Natural killer cell treated with Interleukin-12 subunit alpha and Interleukin-12 subunit beta and Interleukin-15 and Interleukin-18, amount 100 ng/mL, for 72 hours (primary cell): Measurements from ENCODE around the gene DDX24. TPM values are rescaled to one million over a fixed set of nuclear protein-coding genes. Genes with fewer than 3 reads are reported as not detected.

Source experiments
- ATAC-seq, 2 donors: fragments of 150-1000 bp; cut with Tn5 transposase in 1 of 2; sonication (Bioruptor Pico), chemical (Tn5 transposase) in 1 of 2; 2 replicates each; pipeline ENCODE4 v1.10.0; 2021
- DNase-seq: peaks from one replicate; pipeline ENCODE4 v3.0.0; 2022; ENCODE audit warnings: low spot score
- H3K27ac Mint-ChIP-seq, 2 donors: 1 replicate in 1 of 2; 2 replicates in 1 of 2; pipeline ENCODE4 v1.8.0; 2022; ENCODE audit warnings: mixed read lengths in 2 of 2, mild to moderate bottlenecking in 1 of 2, moderate library complexity in 1 of 2
- H3K27me3 Mint-ChIP-seq, 2 donors: 1 replicate in 1 of 2; 2 replicates in 1 of 2; pipeline ENCODE4 v1.8.0; 2022; ENCODE audit warnings: mixed read lengths in 2 of 2
- H3K36me3 Mint-ChIP-seq: one replicate; pipeline ENCODE4 v1.8.0; 2022; ENCODE audit warnings: mixed read lengths
- H3K4me1 Mint-ChIP-seq, 2 donors: 1 replicate in 1 of 2; 2 replicates in 1 of 2; pipeline ENCODE4 v1.8.0; 2022; ENCODE audit warnings: low read depth in 2 of 2, mixed read lengths in 2 of 2, mild to moderate bottlenecking in 1 of 2
- H3K4me3 Mint-ChIP-seq: one replicate; pipeline ENCODE4 v1.8.0; 2022; ENCODE audit warnings: mixed read lengths
- H3K9me3 Mint-ChIP-seq: 2 replicates; pipeline ENCODE4 v1.8.0; 2022; ENCODE audit warnings: mixed read lengths
- total RNA-seq, 2 donors: library from RNA; stranded (reverse); gene quantifications; one replicate each; pipeline ENCODE4 v1.2.3, GENCODE V29; 2022

The DDX24 gene
- total RNA-seq, 2 donors from 2014 or later = 168 to 241 TPM

GRCh38 chr14:94045563-94046345 lies 35.2 kb downstream of the DDX24 start:
- peaks cover 0 to 5% of the 10 kb centered on the region in 2 donors for H3K4me1 Mint-ChIP-seq
- ATAC-seq (no peak), DNase-seq (peak; percentile 50)
- H3K4me3 Mint-ChIP-seq = no peak overlapping the region
- H3K27ac Mint-ChIP-seq = no peak overlapping the region
- peaks cover 6% of the 10 kb centered on the region for H3K36me3 Mint-ChIP-seq
- no peaks in the 10 kb centered on the region for H3K27me3 Mint-ChIP-seq
- H3K9me3 Mint-ChIP-seq = no peaks in the 10 kb centered on the region

GRCh38 chr14:94045101-94045500 lies 35.9 kb downstream of the DDX24 start:
- Mint-ChIP-seq H3K27me3 (no peaks in the 10 kb centered on the region), H3K9me3 (no peaks in the 10 kb centered on the region), H3K4me3 (no peak overlapping the region), H3K4me1 (peaks cover 0 to 3% of the 10 kb centered on the region in 2 donors), H3K36me3 (peaks cover 3% of the 10 kb centered on the region), H3K27ac (no peak overlapping the region)
- peak; percentile 16 for DNase-seq
- no peak for ATAC-seq

- no peaks in the 10 kb centered on the region for H3K4me1 Mint-ChIP-seq
- H3K36me3 Mint-ChIP-seq = no peaks in the 10 kb centered on the region
- ATAC-seq (no peak), DNase-seq (peak; percentile 63)
- no peaks in the 10 kb centered on the region for H3K27me3 Mint-ChIP-seq
- no peak overlapping the region for H3K27ac Mint-ChIP-seq
- no peak overlapping the region for H3K4me3 Mint-ChIP-seq
- H3K9me3 Mint-ChIP-seq = no peaks in the 10 kb centered on the region
Observed at GRCh38 chr14:94044476-94045091, 36.4 kb downstream of the DDX24 start.

GRCh38 chr14:94043756-94044475 lies 37.1 kb downstream of the DDX24 start:
- ATAC-seq (no peak), DNase-seq (peak; percentile 51)
- no peak overlapping the region for H3K27ac Mint-ChIP-seq
- no peak overlapping the region for H3K4me3 Mint-ChIP-seq
- no peaks in the 10 kb centered on the region for H3K9me3 Mint-ChIP-seq
- no peaks in the 10 kb centered on the region for H3K4me1 Mint-ChIP-seq
- H3K36me3 Mint-ChIP-seq = no peaks in the 10 kb centered on the region
- H3K27me3 Mint-ChIP-seq = no peaks in the 10 kb centered on the region

- Mint-ChIP-seq H3K27me3 (no peaks in the 10 kb centered on the region), H3K36me3 (no peaks in the 10 kb centered on the region), H3K4me3 (no peak overlapping the region), H3K27ac (no peak overlapping the region), H3K9me3 (no peaks in the 10 kb centered on the region), H3K4me1 (no peaks in the 10 kb centered on the region)
- ATAC-seq (no peak), DNase-seq (peak; percentile 25)
Observed at GRCh38 chr14:94043111-94043755, 37.8 kb downstream of the DDX24 start.

- H3K27ac Mint-ChIP-seq = no peak overlapping the region
- ATAC-seq = no peak
Observed at GRCh38 chr14:94042433-94043091, 38.4 kb downstream of the DDX24 start.

GRCh38 chr14:94041551-94042346 lies 39.3 kb downstream of the DDX24 start:
- Mint-ChIP-seq H3K36me3 (no peaks in the 10 kb centered on the region), H3K9me3 (no peaks in the 10 kb centered on the region), H3K27ac (peak overlapping the region in 1 of 2 donors; percentile 18), H3K4me1 (peaks cover 1 to 2% of the 10 kb centered on the region in 2 donors), H3K4me3 (no peak overlapping the region), H3K27me3 (no peaks in the 10 kb centered on the region)
- ATAC-seq (no peak), DNase-seq (no peak)

More at GRCh38 chr14:94042433-94043091, 38.4 kb downstream of the DDX24 start:
- Mint-ChIP-seq H3K36me3 (no peaks in the 10 kb centered on the region), H3K4me1 (no peaks in the 10 kb centered on the region), H3K4me3 (no peak overlapping the region), H3K27me3 (no peaks in the 10 kb centered on the region), H3K9me3 (no peaks in the 10 kb centered on the region)
- peak; percentile 42 for DNase-seq

GRCh38 chr14:94040796-94041195 lies 40.2 kb downstream of the DDX24 start:
- Mint-ChIP-seq H3K4me3 (no peak overlapping the region), H3K9me3 (no peaks in the 10 kb centered on the region), H3K27ac (no peak overlapping the region), H3K4me1 (peaks cover 3 to 5% of the 10 kb centered on the region in 2 donors), H3K27me3 (no peaks in the 10 kb centered on the region), H3K36me3 (no peaks in the 10 kb centered on the region)
- DNase-seq = no peak
- no peak for ATAC-seq

- ATAC-seq (no peak), DNase-seq (no peak)
- no peaks in the 10 kb centered on the region for H3K9me3 Mint-ChIP-seq
- H3K27ac Mint-ChIP-seq = no peak overlapping the region
- H3K4me3 Mint-ChIP-seq = no peak overlapping the region
- no peaks in the 10 kb centered on the region for H3K27me3 Mint-ChIP-seq
- H3K36me3 Mint-ChIP-seq = no peaks in the 10 kb centered on the region
- peaks cover 3 to 5% of the 10 kb centered on the region in 2 donors for H3K4me1 Mint-ChIP-seq
Observed at GRCh38 chr14:94040247-94040646, 40.8 kb downstream of the DDX24 start.

GRCh38 chr14:94038921-94039629 lies 41.9 kb downstream of the DDX24 start:
- Mint-ChIP-seq H3K27me3 (no peaks in the 10 kb centered on the region), H3K36me3 (no peaks in the 10 kb centered on the region), H3K27ac (no peak overlapping the region), H3K4me3 (no peak overlapping the region), H3K4me1 (peaks cover 3 to 5% of the 10 kb centered on the region in 2 donors), H3K9me3 (no peaks in the 10 kb centered on the region)
- ATAC-seq (no peak), DNase-seq (no peak)

- Mint-ChIP-seq H3K9me3 (no peaks in the 10 kb centered on the region), H3K27ac (no peak overlapping the region), H3K36me3 (no peaks in the 10 kb centered on the region), H3K4me1 (peaks cover 3 to 5% of the 10 kb centered on the region in 2 donors), H3K27me3 (no peaks in the 10 kb centered on the region), H3K4me3 (no peak overlapping the region)
- DNase-seq = no peak
- ATAC-seq = no peak
Observed at GRCh38 chr14:94038510-94038909, 42.5 kb downstream of the DDX24 start.

GRCh38 chr14:94037954-94038353 lies 43.0 kb downstream of the DDX24 start:
- H3K27me3 Mint-ChIP-seq = no peaks in the 10 kb centered on the region
- H3K27ac Mint-ChIP-seq = no peak overlapping the region

More at GRCh38 chr14:94037954-94038353, 43.0 kb downstream of the DDX24 start:
- no peak overlapping the region for H3K4me3 Mint-ChIP-seq
- no peak for DNase-seq
- H3K36me3 Mint-ChIP-seq = no peaks in the 10 kb centered on the region
- peaks cover 3 to 5% of the 10 kb centered on the region in 2 donors for H3K4me1 Mint-ChIP-seq
- no peak for ATAC-seq
- H3K9me3 Mint-ChIP-seq = no peaks in the 10 kb centered on the region
